Measurements from ENCODE around the gene NAPA. TPM values are rescaled to one million over a fixed set of nuclear protein-coding genes. Genes with fewer than 3 reads are reported as not detected.

The NAPA gene
- 10 to 100 TPM; 65.6 to 69.2 TPM for total RNA-seq

DNA sequence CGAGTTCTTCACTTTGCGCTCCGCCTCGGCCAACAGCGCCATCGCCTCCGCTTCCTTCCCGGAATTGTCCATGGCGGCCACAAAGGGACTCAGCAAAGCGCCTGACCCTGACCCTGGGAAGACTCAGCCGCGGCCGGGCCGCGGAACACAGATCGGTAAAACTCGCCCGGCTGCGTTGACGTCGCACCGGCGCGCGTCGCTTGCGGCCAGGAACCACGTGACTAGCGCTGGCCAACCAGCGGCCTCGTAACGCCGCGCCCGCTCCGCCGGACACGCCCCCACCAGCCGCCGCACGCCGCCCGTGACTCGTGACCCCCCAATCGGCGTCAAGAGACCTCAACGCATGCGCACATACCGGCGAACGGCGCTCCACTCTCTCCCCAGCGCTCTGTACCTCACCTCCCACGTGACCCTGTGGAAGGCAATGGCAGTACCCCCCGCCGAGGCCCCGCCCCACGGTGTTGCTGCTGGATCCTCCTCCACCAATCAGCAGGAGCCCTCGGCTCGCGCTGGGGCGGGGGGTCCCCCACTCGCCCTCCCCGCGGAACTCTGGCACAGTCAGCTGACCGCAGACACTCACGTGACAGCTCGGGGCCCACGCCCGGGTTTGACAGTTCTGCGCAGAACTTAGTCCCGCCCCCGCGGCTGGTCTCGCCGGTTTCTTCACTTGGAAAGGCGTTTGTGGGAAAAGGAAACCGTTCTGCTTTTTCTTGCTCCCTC is at the start of gene NAPA:
Gene NAPA (minus strand): TSS at position 195 of the 720 bp plus-strand sequence. CDS start 123 bp downstream, at position 72.
- H3K27ac Mint-ChIP-seq, result peak within 1 kb of the TSS; percentile 97

GRCh38 chr19:47564081-47564480 is 49.2 kb upstream of the NAPA start:
- peaks cover 3% of the 10 kb centered on the region for H3K4me1 Mint-ChIP-seq
- no peaks in the 10 kb centered on the region for H3K36me3 Mint-ChIP-seq
- H3K27ac Mint-ChIP-seq, result no peak overlapping the region
- DNase-seq, result no peak
- H3K9me3 Mint-ChIP-seq, result no peaks in the 10 kb centered on the region
- no peaks in the 10 kb centered on the region for H3K27me3 Mint-ChIP-seq
- H3K4me3 Mint-ChIP-seq, result no peak overlapping the region

More for the DNA sequence above, at the start of gene NAPA:
- Mint-ChIP-seq H3K4me3 (peak within 1 kb of the TSS; percentile 98), H3K9me3 (peaks cover 4% of the 10 kb centered on the region), H3K4me1 (peaks cover 78% of the 10 kb centered on the region), H3K36me3 (no peaks in the 10 kb centered on the region), H3K27me3 (no peaks in the 10 kb centered on the region)
- peak; percentile 100 for DNase-seq

DNA sequence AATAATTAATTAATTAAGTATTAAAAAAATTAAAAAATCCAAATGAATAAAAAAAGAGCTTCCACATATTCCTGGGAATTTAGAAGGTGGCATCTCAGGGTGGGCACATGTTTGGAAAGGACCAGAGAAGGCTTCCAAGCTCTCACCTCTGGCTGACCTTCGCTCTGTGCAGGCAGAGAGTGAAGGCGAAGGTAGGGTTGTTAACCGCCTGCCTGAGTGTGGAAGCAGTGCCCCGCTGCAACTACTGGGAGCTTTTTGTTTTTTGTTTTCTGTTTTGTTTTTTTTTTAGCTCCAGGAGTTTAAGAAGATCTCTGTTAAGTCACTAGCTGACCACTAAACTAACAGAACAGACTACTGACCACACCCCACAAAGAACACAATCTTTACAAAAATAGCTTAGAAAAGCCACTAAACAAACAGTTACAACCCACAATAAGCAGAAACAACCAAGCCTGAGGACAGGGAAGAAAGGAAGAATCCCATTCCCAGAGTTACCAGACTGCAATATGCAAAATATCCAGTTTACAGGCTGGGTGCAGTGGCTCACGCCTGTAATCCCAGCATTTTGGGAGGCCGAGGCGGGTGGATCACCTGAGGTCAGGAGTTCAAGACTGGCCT is 46.7 kb upstream of the NAPA start:
- Mint-ChIP-seq H3K4me3 (no peak overlapping the region), H3K27ac (no peak overlapping the region), H3K27me3 (no peaks in the 10 kb centered on the region), H3K36me3 (no peaks in the 10 kb centered on the region), H3K4me1 (peaks cover 3% of the 10 kb centered on the region), H3K9me3 (no peaks in the 10 kb centered on the region)
- no peak for DNase-seq

GRCh38 chr19:47560999-47561398 is 46.1 kb upstream of the NAPA start:
- H3K36me3 Mint-ChIP-seq, result no peaks in the 10 kb centered on the region
- H3K9me3 Mint-ChIP-seq, result no peaks in the 10 kb centered on the region
- H3K4me3 Mint-ChIP-seq, result no peak overlapping the region
- no peaks in the 10 kb centered on the region for H3K27me3 Mint-ChIP-seq
- H3K27ac Mint-ChIP-seq, result no peak overlapping the region
- DNase-seq, result no peak
- H3K4me1 Mint-ChIP-seq, result peaks cover 3% of the 10 kb centered on the region

- Mint-ChIP-seq H3K27me3 (peaks cover 4% of the 10 kb centered on the region), H3K4me3 (no peak overlapping the region), H3K9me3 (no peaks in the 10 kb centered on the region), H3K27ac (no peak overlapping the region), H3K4me1 (no peaks in the 10 kb centered on the region), H3K36me3 (no peaks in the 10 kb centered on the region)
- DNase-seq, result no peak
Observed at GRCh38 chr19:47550129-47550528, 35.3 kb upstream of the NAPA start.

DNA sequence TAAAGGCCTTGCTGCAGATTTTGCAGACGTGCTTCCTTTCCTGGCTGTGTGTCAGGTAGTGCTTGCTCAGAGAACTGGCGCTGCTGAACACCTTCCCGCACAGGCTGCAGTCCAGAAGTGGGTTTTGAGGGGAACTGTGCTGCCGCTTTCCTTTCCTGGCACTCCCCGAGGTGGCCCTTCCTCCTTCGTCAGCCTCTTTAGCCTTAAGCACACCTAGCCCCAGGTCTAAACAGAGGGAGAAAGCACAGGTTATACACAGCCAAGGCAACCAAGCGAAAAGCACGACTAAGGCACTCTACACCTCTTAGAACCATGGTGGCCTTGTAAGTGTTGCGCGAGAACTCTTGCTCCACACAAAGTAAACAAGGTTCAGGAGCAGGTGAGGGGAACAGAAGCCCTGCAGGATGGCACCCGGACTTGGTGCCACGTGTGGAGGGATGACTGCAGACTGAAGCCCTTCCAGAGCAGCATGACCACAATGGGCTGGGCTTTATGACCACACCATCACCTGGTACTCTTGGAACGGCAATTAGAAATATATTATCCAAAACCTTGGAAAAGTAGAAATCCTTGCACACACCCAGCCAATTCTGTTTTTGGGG is 34.5 kb upstream of the NAPA start:
- Mint-ChIP-seq H3K27ac (no peak overlapping the region), H3K27me3 (peaks cover 10% of the 10 kb centered on the region), H3K9me3 (no peaks in the 10 kb centered on the region), H3K4me1 (peaks cover 2% of the 10 kb centered on the region), H3K36me3 (no peaks in the 10 kb centered on the region), H3K4me3 (no peak overlapping the region)
- DNase-seq, result no peak

GRCh38 chr19:47547199-47547598 is 32.3 kb upstream of the NAPA start:
- Mint-ChIP-seq H3K4me1 (peaks cover 4% of the 10 kb centered on the region), H3K27me3 (peaks cover 16% of the 10 kb centered on the region), H3K4me3 (no peak overlapping the region), H3K36me3 (no peaks in the 10 kb centered on the region), H3K27ac (no peak overlapping the region), H3K9me3 (no peaks in the 10 kb centered on the region)
- no peak for DNase-seq

- DNase-seq, result peak; percentile 14
- peaks cover 17% of the 10 kb centered on the region for H3K4me1 Mint-ChIP-seq
- no peaks in the 10 kb centered on the region for H3K9me3 Mint-ChIP-seq
- H3K36me3 Mint-ChIP-seq, result no peaks in the 10 kb centered on the region
- H3K4me3 Mint-ChIP-seq, result no peak overlapping the region
- H3K27ac Mint-ChIP-seq, result no peak overlapping the region
- H3K27me3 Mint-ChIP-seq, result peaks cover 16% of the 10 kb centered on the region
Observed at GRCh38 chr19:47545061-47545948, 30.4 kb upstream of the NAPA start.

GRCh38 chr19:47544476-47544875 is 29.6 kb upstream of the NAPA start:
- no peak overlapping the region for H3K27ac Mint-ChIP-seq

GRCh38 chr19:47544075-47544474 is 29.2 kb upstream of the NAPA start:
- Mint-ChIP-seq H3K27me3 (peaks cover 16% of the 10 kb centered on the region), H3K4me1 (peaks cover 17% of the 10 kb centered on the region), H3K36me3 (no peaks in the 10 kb centered on the region), H3K4me3 (no peak overlapping the region), H3K9me3 (no peaks in the 10 kb centered on the region), H3K27ac (no peak overlapping the region)
- DNase-seq, result no peak

More at GRCh38 chr19:47544476-47544875, 29.6 kb upstream of the NAPA start:
- Mint-ChIP-seq H3K9me3 (no peaks in the 10 kb centered on the region), H3K4me3 (no peak overlapping the region), H3K36me3 (no peaks in the 10 kb centered on the region), H3K27me3 (peaks cover 16% of the 10 kb centered on the region), H3K4me1 (peaks cover 17% of the 10 kb centered on the region)
- DNase-seq, result no peak

DNA sequence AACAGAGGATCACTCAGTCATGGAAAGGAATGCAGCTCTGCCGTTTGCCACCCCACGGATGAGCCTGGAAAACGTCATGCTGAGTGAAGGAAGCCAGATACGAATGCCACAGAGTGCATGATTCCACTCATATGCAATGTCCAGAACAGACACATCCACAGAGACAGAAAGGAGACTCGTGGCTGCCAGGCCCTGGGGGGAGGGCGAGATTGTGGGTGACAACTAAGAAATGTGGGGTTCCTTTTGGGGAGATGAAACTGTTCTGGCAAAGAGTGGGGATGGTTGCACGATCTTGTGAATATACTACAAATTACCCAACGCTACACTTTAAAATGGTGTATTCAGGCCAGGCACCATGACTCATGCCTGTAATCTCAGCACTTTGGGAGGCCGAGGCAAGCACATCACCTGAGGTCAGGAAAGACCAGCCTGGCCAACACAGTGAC is 27.2 kb upstream of the NAPA start:
- no peak overlapping the region for H3K4me3 Mint-ChIP-seq
- peaks cover 16% of the 10 kb centered on the region for H3K27me3 Mint-ChIP-seq
- H3K27ac Mint-ChIP-seq, result peak overlapping the region; percentile 57

DNA sequence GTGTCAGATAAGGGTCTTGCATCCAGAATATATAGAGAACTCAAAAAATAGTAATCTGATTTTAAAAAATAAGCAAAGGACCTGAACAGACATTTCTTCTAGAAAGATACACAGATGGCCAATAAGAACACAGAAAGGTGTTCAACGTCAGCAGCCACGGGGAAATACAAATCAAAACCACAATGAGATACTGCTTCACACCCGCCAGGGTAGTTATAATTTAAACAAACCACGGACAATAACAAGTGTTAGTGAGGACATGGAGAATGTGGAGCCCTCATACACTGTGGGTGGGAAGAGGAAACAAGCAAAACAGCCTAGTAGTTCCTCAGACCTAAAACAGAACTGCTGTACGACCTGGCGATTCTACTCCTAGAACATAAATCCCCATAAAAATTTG is 26.7 kb upstream of the NAPA start:
- H3K4me1 Mint-ChIP-seq, result peaks cover 17% of the 10 kb centered on the region
- H3K27me3 Mint-ChIP-seq, result peaks cover 16% of the 10 kb centered on the region
- no peaks in the 10 kb centered on the region for H3K9me3 Mint-ChIP-seq
- H3K4me3 Mint-ChIP-seq, result no peak overlapping the region
- peak; percentile 19 for DNase-seq
- no peaks in the 10 kb centered on the region for H3K36me3 Mint-ChIP-seq
- peak overlapping the region; percentile 57 for H3K27ac Mint-ChIP-seq

More for the DNA sequence above, 27.2 kb upstream of the NAPA start:
- no peak for DNase-seq
- Mint-ChIP-seq H3K4me1 (peaks cover 17% of the 10 kb centered on the region), H3K9me3 (no peaks in the 10 kb centered on the region), H3K36me3 (no peaks in the 10 kb centered on the region)

- no peaks in the 10 kb centered on the region for H3K36me3 Mint-ChIP-seq
- H3K4me1 Mint-ChIP-seq, result peaks cover 17% of the 10 kb centered on the region
- H3K9me3 Mint-ChIP-seq, result no peaks in the 10 kb centered on the region
- DNase-seq, result no peak
- H3K4me3 Mint-ChIP-seq, result no peak overlapping the region
- no peak overlapping the region for H3K27ac Mint-ChIP-seq
- peaks cover 13% of the 10 kb centered on the region for H3K27me3 Mint-ChIP-seq
Observed at GRCh38 chr19:47540748-47541147, 25.9 kb upstream of the NAPA start.

GRCh38 chr19:47539747-47540311 is 25.0 kb upstream of the NAPA start:
- no peaks in the 10 kb centered on the region for H3K36me3 Mint-ChIP-seq
- no peak overlapping the region for H3K4me3 Mint-ChIP-seq
- H3K27me3 Mint-ChIP-seq, result peaks cover 11% of the 10 kb centered on the region
- no peak for DNase-seq
- H3K4me1 Mint-ChIP-seq, result peaks cover 17% of the 10 kb centered on the region
- H3K27ac Mint-ChIP-seq, result no peak overlapping the region
- H3K9me3 Mint-ChIP-seq, result no peaks in the 10 kb centered on the region
